Mucosa of stomach (tissue), 1 donor: ENCODE results near the gene CNTNAP2.

Source experiments
- H3K27me3 ChIP-seq: one replicate; pipeline ENCODE4 v1.7.0; 2013; ENCODE audit warnings: mild to moderate bottlenecking, low read length; ENCODE audit not compliant: control insufficient read depth, insufficient read depth
- H3K36me3 ChIP-seq: one replicate; pipeline ENCODE4 v1.7.0; 2013; ENCODE audit warnings: low read length; ENCODE audit not compliant: control insufficient read depth, insufficient read depth
- H3K4me1 ChIP-seq: one replicate; pipeline ENCODE4 v1.7.0; 2013; ENCODE audit warnings: mild to moderate bottlenecking, low read length; ENCODE audit not compliant: control insufficient read depth, insufficient read depth
- H3K4me3 ChIP-seq: one replicate; pipeline ENCODE4 v1.7.0; 2013; ENCODE audit warnings: low read length
- H3K9ac ChIP-seq: one replicate; pipeline ENCODE4 v1.7.0; 2013; ENCODE audit warnings: mild to moderate bottlenecking, low read length, moderate library complexity
- H3K9me3 ChIP-seq: one replicate; pipeline ENCODE4 v1.7.0; 2013; ENCODE audit warnings: mild to moderate bottlenecking, low read length, moderate library complexity; ENCODE audit not compliant: control insufficient read depth
- donor health status: Pancreatic carcinoma.

The CNTNAP2 gene

GRCh38 chr7:146755585-146755984 is 639.0 kb downstream of the CNTNAP2 start:
- Histone ChIP-seq H3K36me3 (no peaks in the 10 kb centered on the region), H3K9me3 (no peaks in the 10 kb centered on the region), H3K4me3 (no peak overlapping the region), H3K27me3 (no peaks in the 10 kb centered on the region), H3K9ac (no peak overlapping the region), H3K4me1 (no peaks in the 10 kb centered on the region)

- Histone ChIP-seq H3K4me1 (no peaks in the 10 kb centered on the region), H3K4me3 (no peak overlapping the region), H3K27me3 (no peaks in the 10 kb centered on the region), H3K9me3 (no peaks in the 10 kb centered on the region), H3K9ac (no peak overlapping the region), H3K36me3 (no peaks in the 10 kb centered on the region)
Observed at GRCh38 chr7:146764458-146764857, 647.9 kb downstream of the CNTNAP2 start.

GRCh38 chr7:146768957-146769356 is 652.4 kb downstream of the CNTNAP2 start:
- no peak overlapping the region for H3K4me3 ChIP-seq
- H3K27me3 ChIP-seq, result no peaks in the 10 kb centered on the region
- no peaks in the 10 kb centered on the region for H3K36me3 ChIP-seq
- no peaks in the 10 kb centered on the region for H3K9me3 ChIP-seq
- H3K4me1 ChIP-seq, result no peaks in the 10 kb centered on the region
- H3K9ac ChIP-seq, result no peak overlapping the region

- Histone ChIP-seq H3K36me3 (no peaks in the 10 kb centered on the region), H3K4me1 (no peaks in the 10 kb centered on the region), H3K9me3 (no peaks in the 10 kb centered on the region), H3K4me3 (no peak overlapping the region), H3K27me3 (no peaks in the 10 kb centered on the region), H3K9ac (no peak overlapping the region)
Observed at GRCh38 chr7:146772601-146773000, 656.0 kb downstream of the CNTNAP2 start.

GRCh38 chr7:146773506-146773905 is 656.9 kb downstream of the CNTNAP2 start:
- Histone ChIP-seq H3K9me3 (no peaks in the 10 kb centered on the region), H3K36me3 (no peaks in the 10 kb centered on the region), H3K9ac (no peak overlapping the region), H3K4me3 (no peak overlapping the region), H3K4me1 (no peaks in the 10 kb centered on the region), H3K27me3 (no peaks in the 10 kb centered on the region)

- no peaks in the 10 kb centered on the region for H3K4me1 ChIP-seq
- no peaks in the 10 kb centered on the region for H3K36me3 ChIP-seq
- no peak overlapping the region for H3K9ac ChIP-seq
- H3K27me3 ChIP-seq, result no peaks in the 10 kb centered on the region
- no peak overlapping the region for H3K4me3 ChIP-seq
- H3K9me3 ChIP-seq, result no peaks in the 10 kb centered on the region
Observed at GRCh38 chr7:146781352-146782116, 664.9 kb downstream of the CNTNAP2 start.

GRCh38 chr7:146787266-146787665 is 670.7 kb downstream of the CNTNAP2 start:
- H3K9ac ChIP-seq, result no peak overlapping the region
- H3K4me3 ChIP-seq, result no peak overlapping the region
- no peaks in the 10 kb centered on the region for H3K36me3 ChIP-seq
- no peaks in the 10 kb centered on the region for H3K9me3 ChIP-seq
- H3K27me3 ChIP-seq, result no peaks in the 10 kb centered on the region
- H3K4me1 ChIP-seq, result no peaks in the 10 kb centered on the region

- Histone ChIP-seq H3K9me3 (no peaks in the 10 kb centered on the region), H3K4me3 (no peak overlapping the region), H3K4me1 (no peaks in the 10 kb centered on the region), H3K36me3 (no peaks in the 10 kb centered on the region), H3K9ac (no peak overlapping the region), H3K27me3 (no peaks in the 10 kb centered on the region)
Observed at GRCh38 chr7:146788008-146788407, 671.4 kb downstream of the CNTNAP2 start.

GRCh38 chr7:146791344-146792285 is 675.0 kb downstream of the CNTNAP2 start:
- Histone ChIP-seq H3K27me3 (no peaks in the 10 kb centered on the region), H3K9me3 (no peaks in the 10 kb centered on the region), H3K36me3 (no peaks in the 10 kb centered on the region), H3K4me1 (no peaks in the 10 kb centered on the region), H3K9ac (no peak overlapping the region), H3K4me3 (no peak overlapping the region)

GRCh38 chr7:146804620-146805019 is 688.0 kb downstream of the CNTNAP2 start:
- Histone ChIP-seq H3K9me3 (no peaks in the 10 kb centered on the region), H3K4me1 (no peaks in the 10 kb centered on the region), H3K4me3 (no peak overlapping the region), H3K27me3 (no peaks in the 10 kb centered on the region), H3K9ac (no peak overlapping the region), H3K36me3 (no peaks in the 10 kb centered on the region)

- H3K9ac ChIP-seq, result no peak overlapping the region
- no peaks in the 10 kb centered on the region for H3K9me3 ChIP-seq
- H3K4me1 ChIP-seq, result no peaks in the 10 kb centered on the region
- H3K27me3 ChIP-seq, result no peaks in the 10 kb centered on the region
- no peak overlapping the region for H3K4me3 ChIP-seq
- H3K36me3 ChIP-seq, result no peaks in the 10 kb centered on the region
Observed at GRCh38 chr7:146805082-146805481, 688.5 kb downstream of the CNTNAP2 start.

GRCh38 chr7:146826329-146826728 is 709.7 kb downstream of the CNTNAP2 start:
- Histone ChIP-seq H3K36me3 (no peaks in the 10 kb centered on the region), H3K9me3 (no peaks in the 10 kb centered on the region), H3K4me1 (no peaks in the 10 kb centered on the region), H3K9ac (no peak overlapping the region), H3K4me3 (no peak overlapping the region), H3K27me3 (no peaks in the 10 kb centered on the region)
